Thymus (tissue), 11 donors: Measurements from ENCODE around the gene PRDM7. TPM values are rescaled to one million over a fixed set of nuclear protein-coding genes. Genes with fewer than 3 reads are reported as not detected.

Source experiments
- DNase-seq, 9 donors: peaks; one replicate each; pipeline ENCODE4 v3.0.0-alpha.2; 2013; ENCODE audit warnings: low spot score in 9 of 9, low read depth in 6 of 9, missing footprints in 1 of 9
- H3K27ac ChIP-seq, 2 donors: one replicate each; pipeline ENCODE4 v1.5.1; 2013; ENCODE audit warnings: control low read depth in 1 of 2, low read depth in 1 of 2, low read length in 1 of 2, mild to moderate bottlenecking in 1 of 2, moderate library complexity in 1 of 2
- H3K27me3 ChIP-seq, 2 donors: one replicate each; pipeline ENCODE4 v1.5.1; 2013; ENCODE audit warnings: low read length in 1 of 2; ENCODE audit not compliant: control insufficient read depth in 2 of 2, insufficient read depth in 1 of 2
- H3K36me3 ChIP-seq, 2 donors: one replicate each; pipeline ENCODE4 v1.5.1; 2013; ENCODE audit warnings: low read length in 1 of 2, mild to moderate bottlenecking in 1 of 2, moderate library complexity in 1 of 2; ENCODE audit not compliant: control insufficient read depth in 2 of 2, insufficient read depth in 2 of 2
- H3K4me1 ChIP-seq, 2 donors: one replicate each; pipeline ENCODE4 v1.5.1; 2013; ENCODE audit warnings: low read length in 2 of 2; ENCODE audit not compliant: control insufficient read depth in 2 of 2, insufficient read depth in 2 of 2
- H3K4me3 ChIP-seq, 2 donors: one replicate each; pipeline ENCODE4 v1.5.1; 2013; ENCODE audit warnings: low read length in 2 of 2, control low read depth in 1 of 2, mild to moderate bottlenecking in 1 of 2
- H3K9me3 ChIP-seq, 2 donors: one replicate each; pipeline ENCODE4 v1.5.1; 2013; ENCODE audit warnings: low read length in 1 of 2, mild to moderate bottlenecking in 1 of 2; ENCODE audit not compliant: control insufficient read depth in 2 of 2, insufficient read depth in 1 of 2
- WGBS: extraction: QIAGEN DNeasy Blood & Tissue Kit; methylation state at CpG from one replicate; pipeline ENCODE4 v1.1.7; 2013; 5-methylcytosine and 5-hydroxymethylcytosine counted together
- polyA plus RNA-seq: library from polyadenylated mRNA; stranded (reverse); fragments of 200-250 nt; gene quantifications from one replicate; pipeline ENCODE4 v1.2.3, GENCODE V29; 2013
- total RNA-seq: library from RNA; stranded (reverse); fragments of 120-200 nt; gene quantifications from one replicate; pipeline ENCODE4 v1.2.4, GENCODE V29; 2013
- donor health status: healthy.

PRDM7 gene
- total and polyA plus RNA-seq, 2 donors: 0.09 TPM; not detected in 1

- Histone ChIP-seq H3K27ac (no peak overlapping the region), H3K36me3 (no peaks in the 10 kb centered on the region), H3K27me3 (peaks cover 30 to 49% of the 10 kb centered on the region in 2 donors), H3K4me1 (peaks cover 16 to 18% of the 10 kb centered on the region in 2 donors), H3K9me3 (no peaks in the 10 kb centered on the region), H3K4me3 (no peak overlapping the region)
- WGBS: 95% methylated on average over 2 of the region's 2 CpGs
- DNase-seq: no peak
Observed at GRCh38 chr16:90020838-90021382, 56.2 kb downstream of the PRDM7 start.

GRCh38 chr16:90020260-90020837 is 56.8 kb downstream of the PRDM7 start:
- H3K4me3 ChIP-seq: no peak overlapping the region
- WGBS: 95% methylated on average over 9 of the region's 9 CpGs
- H3K4me1 ChIP-seq: peaks cover 16 to 18% of the 10 kb centered on the region in 2 donors

GRCh38 chr16:90019543-90020259 is 57.4 kb downstream of the PRDM7 start:
- peaks cover 16 to 18% of the 10 kb centered on the region in 2 donors for H3K4me1 ChIP-seq

More at GRCh38 chr16:90020260-90020837, 56.8 kb downstream of the PRDM7 start:
- Histone ChIP-seq H3K27ac (no peak overlapping the region), H3K9me3 (no peaks in the 10 kb centered on the region), H3K36me3 (no peaks in the 10 kb centered on the region), H3K27me3 (peaks cover 33 to 50% of the 10 kb centered on the region in 2 donors)
- no peak for DNase-seq

GRCh38 chr16:90018652-90019542 is 58.2 kb downstream of the PRDM7 start, which contains the start of gene DBNDD1:
Gene DBNDD1, minus strand, starts transcription at chr16:90019456. Its CDS starts 115 bp downstream, at chr16:90019341.
- Histone ChIP-seq H3K36me3 (no peaks in the 10 kb centered on the region), H3K4me3 (peak within 1 kb of the TSS; percentile 18 to 66), H3K9me3 (no peaks in the 10 kb centered on the region), H3K4me1 (peaks cover 16 to 18% of the 10 kb centered on the region in 2 donors), H3K27ac (no peak within 1 kb of the TSS), H3K27me3 (peaks cover 34 to 57% of the 10 kb centered on the region in 2 donors)
- DNase-seq: peak in 1 of 9 donors; percentile 44
- WGBS: 4% methylated on average over 103 of the region's 103 CpGs

More at GRCh38 chr16:90019543-90020259, 57.4 kb downstream of the PRDM7 start:
- H3K4me3 ChIP-seq: peak overlapping the region; percentile 18 to 66
- peak in 5 of 9 donors; percentile 20 to 68 (median 46) for DNase-seq
- H3K27me3 ChIP-seq: peaks cover 34 to 54% of the 10 kb centered on the region in 2 donors
- no peak overlapping the region for H3K27ac ChIP-seq
- 8% methylated on average over 57 of the region's 57 CpGs for WGBS
- no peaks in the 10 kb centered on the region for H3K9me3 ChIP-seq
- H3K36me3 ChIP-seq: no peaks in the 10 kb centered on the region

GRCh38 chr16:90018297-90018651 is 58.9 kb downstream of the PRDM7 start:
- H3K36me3 ChIP-seq: no peaks in the 10 kb centered on the region
- peaks cover 34 to 64% of the 10 kb centered on the region in 2 donors for H3K27me3 ChIP-seq
- H3K27ac ChIP-seq: no peak overlapping the region
- DNase-seq: no peak
- no peaks in the 10 kb centered on the region for H3K9me3 ChIP-seq
- H3K4me3 ChIP-seq: no peak overlapping the region
- 64% methylated on average over 7 of the region's 7 CpGs for WGBS
- peaks cover 16 to 18% of the 10 kb centered on the region in 2 donors for H3K4me1 ChIP-seq

GRCh38 chr16:90016339-90016950 is 60.7 kb downstream of the PRDM7 start:
- H3K4me1 ChIP-seq: peaks cover 4 to 9% of the 10 kb centered on the region in 2 donors
- H3K27ac ChIP-seq: no peak overlapping the region
- no peak overlapping the region for H3K4me3 ChIP-seq
- H3K36me3 ChIP-seq: no peaks in the 10 kb centered on the region
- WGBS: 95% methylated on average over 11 of the region's 11 CpGs
- DNase-seq: no peak
- H3K27me3 ChIP-seq: peaks cover 36 to 78% of the 10 kb centered on the region in 2 donors
- H3K9me3 ChIP-seq: no peaks in the 10 kb centered on the region

GRCh38 chr16:90015586-90016338 is 61.4 kb downstream of the PRDM7 start:
- Histone ChIP-seq H3K9me3 (no peaks in the 10 kb centered on the region), H3K27me3 (peaks cover 36 to 81% of the 10 kb centered on the region in 2 donors), H3K4me3 (no peak overlapping the region), H3K4me1 (peaks cover 10 to 16% of the 10 kb centered on the region in 2 donors), H3K27ac (no peak overlapping the region), H3K36me3 (no peaks in the 10 kb centered on the region)
- 97% methylated on average over 19 of the region's 19 CpGs for WGBS
- no peak for DNase-seq
